GM19351 (cell line): Measurements from ENCODE around the gene DCBLD2.
"Not testable (repeated sequence)": the region's sequence is repeated elsewhere in the genome, so short reads cannot be mapped to it uniquely, and the experiment has no call there.

Experiments used
- ATAC-seq: cut with Tn5 transposase; IDR thresholded peaks from one replicate; pipeline ENCODE4 v1.9.1; 2021; ENCODE audit warnings: mild to moderate bottlenecking, moderate library complexity; ENCODE audit not compliant: unreplicated experiment

The DCBLD2 gene

DNA sequence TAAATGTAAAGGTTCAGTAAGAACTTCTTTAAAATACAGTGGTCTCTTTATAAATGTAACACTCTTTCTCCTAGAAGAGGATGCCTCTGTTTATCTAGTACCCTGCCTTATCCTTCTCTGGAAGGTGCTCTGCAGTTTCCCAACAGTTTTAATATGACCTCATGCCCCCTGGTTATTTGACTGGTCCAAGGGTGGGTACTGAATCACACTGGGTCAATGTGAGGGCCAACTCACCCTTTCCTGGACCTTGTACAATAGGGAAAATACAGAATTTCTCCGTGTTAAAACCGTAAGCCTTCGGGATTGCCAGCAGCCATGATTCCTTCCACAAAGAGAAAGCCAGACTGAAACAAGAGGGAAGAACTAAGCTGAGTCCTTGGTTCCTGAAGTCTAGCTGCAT is 9.2 kb downstream of the DCBLD2 start:
- ATAC-seq: no peak

DNA sequence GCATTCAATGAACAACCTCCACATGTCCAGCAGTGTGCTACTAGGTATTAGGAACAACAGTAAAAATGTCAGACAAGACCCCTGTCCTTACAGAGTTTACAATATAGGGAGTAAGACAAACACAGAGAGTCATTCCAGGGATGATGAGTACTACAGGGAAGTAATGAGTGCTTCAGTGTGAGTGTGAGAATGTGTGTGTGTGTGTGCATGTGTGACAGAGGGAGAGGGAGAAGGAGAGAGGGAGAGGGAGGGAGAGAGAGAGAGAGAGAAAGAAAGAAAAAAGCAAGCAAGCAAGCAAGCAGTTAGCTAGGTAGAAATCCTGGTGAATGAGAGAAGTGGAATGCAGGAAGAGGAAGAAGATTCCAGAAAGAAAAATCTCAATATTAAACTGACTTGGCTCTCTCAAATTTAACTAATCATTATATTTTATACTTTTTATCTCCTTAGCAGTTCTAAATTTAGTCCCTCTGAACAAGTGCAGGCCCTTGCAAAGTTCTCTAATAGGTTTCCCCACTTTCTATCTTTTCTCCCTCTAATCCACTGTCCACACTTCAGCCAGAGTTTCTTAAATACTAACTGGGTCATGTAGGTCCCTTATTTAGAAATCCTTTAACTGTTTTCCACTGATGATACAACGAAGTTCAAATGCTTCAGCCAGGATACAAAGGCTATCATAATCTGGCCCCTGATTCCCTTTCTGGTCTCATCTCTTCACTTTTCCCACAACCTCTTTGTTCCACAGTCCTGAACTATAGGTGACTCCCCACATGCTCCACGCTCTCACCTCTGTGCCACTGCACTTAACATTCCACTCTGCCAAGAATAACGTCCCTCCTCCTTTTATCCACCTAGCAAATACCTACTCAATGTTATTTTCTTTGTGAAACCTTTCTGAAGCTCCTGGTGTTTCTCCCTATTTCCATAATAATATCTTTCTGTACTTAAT is 10.3 kb downstream of the DCBLD2 start:
- ATAC-seq: no peak

DNA sequence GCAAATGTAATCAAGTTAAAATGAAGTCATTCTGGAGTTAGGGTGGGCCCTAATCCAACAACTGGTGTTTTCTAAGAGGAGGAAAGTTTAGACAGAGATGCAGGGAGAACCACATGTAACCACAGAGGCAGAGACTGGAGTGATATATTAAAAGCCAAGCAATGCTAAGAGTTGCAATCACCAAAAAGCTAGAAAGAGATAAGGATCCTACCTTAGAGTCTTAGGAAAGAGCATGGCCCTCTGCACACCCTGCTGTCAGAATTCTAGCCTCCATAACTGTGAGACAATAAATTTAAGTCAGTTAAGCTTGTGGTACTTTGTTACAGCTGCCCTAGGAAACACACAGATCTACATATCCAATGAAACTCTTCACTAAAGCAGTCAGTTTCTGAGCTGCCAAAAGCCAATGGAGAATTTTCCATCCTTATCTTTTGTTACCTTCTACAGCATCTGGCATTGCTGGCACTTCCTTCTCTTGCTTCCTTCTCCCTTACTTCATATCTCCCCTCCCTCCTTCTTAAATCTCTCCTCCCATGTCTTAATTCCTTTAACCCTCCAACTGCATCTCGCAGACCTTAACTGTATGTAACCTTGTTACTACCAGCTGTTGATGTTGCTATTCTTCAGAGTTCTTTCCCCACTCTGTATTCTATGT is 11.2 kb downstream of the DCBLD2 start:
- no peak for ATAC-seq

GRCh38 chr3:98887684-98888083 is 13.8 kb downstream of the DCBLD2 start:
- ATAC-seq: no peak

GRCh38 chr3:98886525-98886924 is 15.0 kb downstream of the DCBLD2 start:
- ATAC-seq: no peak

GRCh38 chr3:98885851-98886250 is 15.6 kb downstream of the DCBLD2 start:
- no peak for ATAC-seq

DNA sequence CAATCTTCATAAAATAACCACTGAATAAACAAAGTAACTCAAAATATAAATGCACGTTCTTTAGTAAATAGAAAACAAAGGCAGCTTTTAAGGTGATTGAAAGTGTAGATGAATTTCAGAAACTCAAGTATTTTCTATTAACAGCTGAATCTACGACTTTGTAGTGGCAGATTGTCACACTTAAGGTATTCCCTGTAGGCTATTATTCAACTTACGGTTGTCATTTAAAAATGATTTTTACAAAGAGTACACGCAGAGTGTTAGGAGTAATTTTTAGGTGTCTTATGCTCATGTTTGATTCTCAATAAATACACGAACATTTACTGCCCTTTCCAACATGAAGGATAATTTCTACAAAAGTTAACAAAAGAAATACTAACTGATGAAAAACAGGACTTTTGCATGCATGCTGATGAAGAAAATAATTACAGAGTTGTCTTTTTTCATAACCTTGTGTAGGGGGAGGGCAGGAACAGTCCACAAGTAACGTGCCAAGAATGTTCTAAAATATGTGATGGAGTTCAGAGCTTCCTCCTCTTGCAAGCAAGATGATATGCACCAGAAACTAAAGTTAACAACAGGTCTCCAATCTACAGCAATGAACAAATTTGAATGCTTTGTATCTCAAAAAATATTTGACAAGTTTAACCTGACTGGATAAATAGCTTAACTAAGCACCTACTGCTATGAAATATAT is 16.7 kb downstream of the DCBLD2 start:
- no peak for ATAC-seq

GRCh38 chr3:98882614-98883333 is 18.7 kb downstream of the DCBLD2 start:
- not testable (repeated sequence) for ATAC-seq

DNA sequence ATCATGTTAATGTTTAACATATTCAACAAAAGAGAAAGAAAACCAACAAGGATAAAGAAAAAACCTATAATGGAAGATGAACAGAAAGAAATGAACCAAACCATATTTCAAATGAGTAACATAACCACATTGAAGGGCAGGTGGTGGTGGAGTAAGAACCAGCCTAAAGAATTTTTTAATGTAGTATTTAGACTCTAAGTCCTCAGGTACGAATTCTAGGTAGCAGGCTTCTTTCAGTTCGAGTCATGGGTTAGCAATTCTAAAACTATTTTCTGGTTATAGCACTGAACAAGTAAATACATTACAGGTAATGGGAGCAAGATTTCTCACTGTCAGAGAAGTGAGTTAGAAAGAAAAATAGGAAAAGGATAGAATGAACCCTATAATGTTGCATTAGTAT is 24.4 kb downstream of the DCBLD2 start:
- ATAC-seq: no peak

GRCh38 chr3:98875535-98875934 is 26.0 kb downstream of the DCBLD2 start:
- ATAC-seq: no peak

DNA sequence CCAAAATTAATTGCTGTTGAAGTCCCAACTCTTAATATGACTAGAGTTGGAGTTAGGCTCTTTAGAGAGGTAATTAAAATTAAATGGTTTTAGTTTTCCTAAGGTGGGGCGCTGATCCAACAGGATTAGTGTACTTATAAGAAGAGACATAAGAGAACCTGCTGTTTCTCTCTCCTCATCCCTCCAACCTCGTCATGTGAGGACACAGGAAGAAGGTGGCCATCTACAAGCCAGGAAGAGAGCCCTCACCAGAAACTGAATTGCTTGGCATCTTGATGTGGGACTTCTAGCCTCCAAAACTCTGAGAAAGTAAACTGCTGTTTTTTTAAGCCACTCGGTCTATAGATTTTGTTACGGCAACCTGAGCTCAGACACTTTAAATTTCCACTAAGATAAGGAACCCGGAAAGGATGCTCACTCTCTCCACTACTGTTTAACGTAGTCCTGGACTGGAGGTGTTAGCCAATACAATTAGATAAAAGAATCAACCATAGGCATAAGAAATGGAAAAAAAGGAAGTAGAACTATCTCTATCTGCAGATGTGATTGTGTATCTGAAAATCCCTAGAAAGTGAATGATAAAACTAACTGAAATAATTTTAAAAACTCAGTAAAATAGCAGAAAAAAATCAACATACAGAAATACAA is 26.8 kb downstream of the DCBLD2 start:
- ATAC-seq: no peak

- ATAC-seq: no peak
These were observed 32.1 kb downstream of the DCBLD2 start for GRCh38 chr3:98869391-98869790.

GRCh38 chr3:98857971-98858370 is 43.5 kb downstream of the DCBLD2 start:
- ATAC-seq: not testable (repeated sequence)

DNA sequence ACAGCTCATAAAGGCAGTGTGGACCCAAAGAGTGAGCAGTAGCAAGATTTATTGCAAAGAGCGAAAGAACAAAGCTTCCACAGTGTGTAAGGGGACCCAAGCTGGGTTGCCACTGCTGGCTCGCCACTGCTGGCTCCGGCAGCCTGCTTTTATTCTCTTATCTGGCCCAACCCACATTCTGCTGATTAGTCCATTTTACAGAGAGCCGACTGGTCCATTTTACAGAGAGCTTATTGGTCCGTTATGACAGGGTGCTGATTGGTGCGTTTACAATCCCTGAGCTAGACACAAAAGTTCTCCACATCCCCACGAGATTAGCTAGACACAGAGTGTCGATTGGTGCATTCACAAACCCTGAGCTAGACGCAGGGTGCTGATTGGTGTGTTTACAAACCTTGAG is 44.2 kb downstream of the DCBLD2 start:
- not testable (repeated sequence) for ATAC-seq

GRCh38 chr3:98856724-98857123 is 44.8 kb downstream of the DCBLD2 start:
- ATAC-seq: no peak

DNA sequence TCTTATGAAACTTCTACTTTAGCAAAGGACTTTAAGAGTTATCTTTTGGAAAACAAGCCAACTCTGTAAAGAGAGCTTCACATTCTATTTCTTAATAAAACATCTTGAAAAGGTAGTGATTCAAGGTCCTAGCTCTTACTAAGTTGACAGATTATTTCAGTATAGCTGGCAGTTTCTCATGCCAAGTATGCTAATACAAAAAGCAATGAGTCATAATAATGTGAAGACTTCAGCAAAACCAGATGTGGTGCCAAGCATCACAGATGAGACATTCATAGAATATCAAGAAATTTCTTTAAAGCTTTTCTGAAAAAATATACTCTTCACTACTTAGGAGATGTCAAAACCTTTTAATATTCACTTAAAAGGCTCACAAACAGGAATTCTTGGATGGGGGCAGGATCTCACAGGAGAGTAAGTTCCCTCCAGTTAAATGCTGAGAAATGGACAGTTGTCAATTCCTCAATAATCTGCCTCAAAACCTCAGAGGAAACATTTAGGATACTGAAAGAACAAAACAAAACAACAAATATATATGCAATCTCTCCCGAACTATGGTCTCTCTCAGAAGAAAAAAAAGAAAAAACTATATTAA is 45.6 kb downstream of the DCBLD2 start:
- no peak for ATAC-seq

DNA sequence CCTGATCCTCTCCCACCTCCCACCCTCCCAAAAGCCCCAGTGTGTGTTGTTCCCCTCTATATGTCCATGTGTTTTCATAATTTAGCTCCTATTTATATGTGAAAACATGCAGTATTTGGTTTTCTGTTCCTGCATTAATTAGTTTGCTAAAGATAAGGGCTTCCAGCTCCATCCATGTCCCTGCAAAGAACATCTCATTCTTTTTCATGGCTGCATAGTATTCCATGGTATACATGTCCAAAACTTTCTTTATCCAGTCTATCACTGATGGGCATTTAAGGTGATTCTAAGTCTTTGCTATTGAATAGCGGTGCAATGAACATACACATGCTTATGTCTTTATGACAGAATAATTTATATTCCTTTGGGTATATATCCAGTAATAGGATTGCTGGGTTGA is 53.4 kb downstream of the DCBLD2 start:
- ATAC-seq: no peak

DNA sequence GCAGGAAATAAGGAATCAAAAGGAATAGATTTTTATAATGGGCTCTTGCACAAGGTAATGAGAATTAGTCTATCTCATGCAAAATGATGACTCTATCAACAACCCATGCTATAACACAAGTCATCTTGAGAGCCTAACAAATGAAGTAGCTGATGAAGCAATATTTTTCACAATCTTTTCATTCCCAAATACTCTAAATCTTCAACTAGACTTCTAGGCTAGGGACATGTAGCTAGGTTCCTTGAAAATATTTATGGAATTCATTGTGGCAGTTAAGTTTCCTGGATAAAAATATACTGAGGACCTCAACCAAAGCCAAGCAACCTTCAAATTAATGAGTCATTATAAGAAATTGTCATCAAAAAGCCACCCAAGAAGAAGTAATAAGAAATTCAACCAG is 55.4 kb downstream of the DCBLD2 start:
- ATAC-seq: no peak

DNA sequence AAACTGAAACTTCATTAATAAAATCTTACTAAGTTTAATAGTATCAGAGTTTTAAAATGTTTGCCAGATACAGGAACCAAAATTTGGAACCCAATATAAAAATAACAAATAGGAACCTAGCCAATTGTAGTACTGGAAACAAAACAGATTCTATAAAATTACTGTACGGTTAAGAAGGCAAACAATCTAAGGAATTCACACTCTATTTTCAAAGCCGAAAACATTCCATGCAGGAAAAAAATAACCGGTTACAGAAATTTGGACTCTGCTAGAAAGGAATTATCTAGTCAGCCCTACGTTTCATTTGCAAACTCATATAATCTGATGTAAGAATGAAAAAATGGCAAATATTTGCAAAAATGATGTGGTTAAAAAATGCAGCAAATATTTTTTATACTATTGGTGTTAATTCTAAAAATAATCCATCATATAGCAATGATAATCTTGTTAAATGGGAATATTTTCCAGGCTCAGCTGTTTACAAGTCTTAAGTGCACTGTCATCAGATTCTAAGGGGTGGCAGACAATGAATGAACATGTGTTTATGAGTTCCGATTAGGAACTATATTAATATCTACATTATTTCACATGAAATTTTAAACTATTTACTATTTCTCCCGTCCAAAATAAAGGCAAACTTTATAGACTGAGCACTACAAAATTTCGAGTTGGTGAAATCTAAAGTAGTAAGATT is 58.1 kb downstream of the DCBLD2 start:
- ATAC-seq: no peak
